Gastroesophageal sphincter (tissue), 3 donors: ENCODE data around the gene SLC26A3.

Experiments used
- CTCF ChIP-seq, 4 experiments: fragments of 200-600 bp in 2 of 4; fragments of 450-650 bp in 2 of 4; sonication (generic) in 1 of 4; IDR thresholded peaks; one replicate each; pipeline ENCODE4 v1.5.1; 2017 to 2019; ENCODE audit warnings: antibody characterized with exemption in 4 of 4, mild to moderate bottlenecking in 2 of 4, moderate library complexity in 2 of 4
- POLR2A ChIP-seq, 2 donors: fragments of 450-650 bp; IDR thresholded peaks; one replicate each; pipeline ENCODE4 v1.6.1; 2017; ENCODE audit warnings: antibody characterized with exemption in 2 of 2, mild to moderate bottlenecking in 2 of 2, moderate library complexity in 1 of 2

GRCh38 chr7:107843184-107843583, 40.2 kb upstream of the SLC26A3 start:
- TF ChIP-seq CTCF (IDR thresholded peaks at IDR 0.05): no peak
- TF ChIP-seq POLR2A (IDR thresholded peaks at IDR 0.05): no peak
